HG02970 (cell line): ENCODE results near the gene NONO.
"Not testable (repeated sequence)": the region's sequence is repeated elsewhere in the genome, so short reads cannot be mapped to it uniquely, and the experiment has no call there.

Experiments
- ATAC-seq: cut with Tn5 transposase; IDR thresholded peaks from one replicate; pipeline ENCODE4 v1.9.1; 2021; ENCODE audit warnings: mild to moderate bottlenecking, moderate library complexity, moderate number of reproducible peaks; ENCODE audit not compliant: unreplicated experiment, low FRiP score

NONO gene

GRCh38 chrX:71283403-71284143 lies at the start of gene NONO:
NONO (plus strand) TSS chrX:71283635; CDS start chrX:71290638, 7,003 bp downstream.
- ATAC-seq, result peak; percentile 77

GRCh38 chrX:71235482-71235881 lies 48.0 kb upstream of the NONO start:
- ATAC-seq, result no peak

- no peak for ATAC-seq
Observed at GRCh38 chrX:71236836-71237235, 46.6 kb upstream of the NONO start.

GRCh38 chrX:71239781-71240180 lies 43.7 kb upstream of the NONO start:
- ATAC-seq, result no peak

GRCh38 chrX:71241301-71241700 lies 42.1 kb upstream of the NONO start:
- ATAC-seq, result no peak

- ATAC-seq, result no peak
Observed at GRCh38 chrX:71244359-71245128, 38.9 kb upstream of the NONO start.

GRCh38 chrX:71245159-71245558 lies 38.3 kb upstream of the NONO start:
- ATAC-seq, result no peak

- ATAC-seq, result no peak
Observed at GRCh38 chrX:71250841-71251240, 32.6 kb upstream of the NONO start.

- no peak for ATAC-seq
Observed at GRCh38 chrX:71251466-71251973, 31.9 kb upstream of the NONO start.

- no peak for ATAC-seq
Observed at GRCh38 chrX:71252221-71252620, 31.2 kb upstream of the NONO start.

GRCh38 chrX:71253253-71254091 lies 30.0 kb upstream of the NONO start:
- ATAC-seq, result no peak

GRCh38 chrX:71254092-71254963 lies 29.1 kb upstream of the NONO start, which contains the start of gene ZMYM3:
ZMYM3 (minus strand) TSS chrX:71254140; CDS start chrX:71253255, 885 bp downstream.
- ATAC-seq, result peak; percentile 65

GRCh38 chrX:71256051-71256450 lies 27.4 kb upstream of the NONO start:
- ATAC-seq, result no peak

GRCh38 chrX:71256856-71257255 lies 26.6 kb upstream of the NONO start:
- no peak for ATAC-seq

- ATAC-seq, result not testable (repeated sequence)
Observed at GRCh38 chrX:71268624-71269023, 14.8 kb upstream of the NONO start.

- no peak for ATAC-seq
Observed at GRCh38 chrX:71269801-71270395, 13.5 kb upstream of the NONO start.

GRCh38 chrX:71272313-71272712 lies 11.1 kb upstream of the NONO start:
- not testable (repeated sequence) for ATAC-seq

- not testable (repeated sequence) for ATAC-seq
Observed at GRCh38 chrX:71281300-71281699, 2.1 kb upstream of the NONO start.
